ENCODE data around the gene STAM2.
A peak's percentile ranks its signal among the peaks of the same experiment; 100 is the strongest.
"Not testable (repeated sequence)": the region's sequence is repeated elsewhere in the genome, so short reads cannot be mapped to it uniquely, and the experiment has no call there.

The STAM2 gene

DNA sequence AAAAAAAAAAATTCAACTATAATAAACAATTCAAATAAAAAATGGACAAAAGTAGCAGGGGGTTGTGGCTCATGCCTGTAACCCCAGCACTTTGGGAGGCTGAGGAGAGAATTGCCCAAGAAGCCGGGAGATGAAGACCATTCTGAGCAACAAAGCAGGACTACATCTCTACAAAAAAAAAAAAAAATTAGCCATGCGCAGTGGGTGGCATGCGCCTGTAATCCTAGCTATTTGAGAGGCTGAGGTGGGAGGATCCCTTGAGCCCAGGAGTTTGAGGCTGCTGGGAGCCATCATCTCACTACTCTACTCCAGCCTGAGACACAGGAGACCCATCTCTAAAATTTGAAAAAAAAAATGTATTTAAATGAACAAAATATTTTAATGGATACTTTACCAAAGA is 72.3 kb downstream of the STAM2 start:
- no peak for DNase-seq

DNA sequence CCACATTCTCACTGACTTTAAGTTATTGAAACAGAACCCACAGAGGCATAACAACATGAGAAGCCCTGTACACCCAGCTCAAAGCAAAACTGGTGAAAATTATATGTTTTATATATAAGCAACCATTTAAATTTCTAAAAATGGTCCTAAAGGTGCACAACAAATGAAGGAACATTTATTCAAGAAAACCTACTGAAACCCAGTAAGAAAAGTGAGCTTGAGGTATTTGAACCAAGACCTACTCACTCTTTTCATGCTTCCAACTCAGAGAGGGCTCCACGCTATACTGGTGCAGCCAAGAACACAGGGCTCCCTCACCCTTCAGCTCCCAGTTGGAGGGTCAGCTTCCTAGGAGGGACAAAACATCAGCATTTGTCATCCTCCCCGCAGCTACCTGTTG is 74.6 kb downstream of the STAM2 start:
- DNase-seq = no peak

DNA sequence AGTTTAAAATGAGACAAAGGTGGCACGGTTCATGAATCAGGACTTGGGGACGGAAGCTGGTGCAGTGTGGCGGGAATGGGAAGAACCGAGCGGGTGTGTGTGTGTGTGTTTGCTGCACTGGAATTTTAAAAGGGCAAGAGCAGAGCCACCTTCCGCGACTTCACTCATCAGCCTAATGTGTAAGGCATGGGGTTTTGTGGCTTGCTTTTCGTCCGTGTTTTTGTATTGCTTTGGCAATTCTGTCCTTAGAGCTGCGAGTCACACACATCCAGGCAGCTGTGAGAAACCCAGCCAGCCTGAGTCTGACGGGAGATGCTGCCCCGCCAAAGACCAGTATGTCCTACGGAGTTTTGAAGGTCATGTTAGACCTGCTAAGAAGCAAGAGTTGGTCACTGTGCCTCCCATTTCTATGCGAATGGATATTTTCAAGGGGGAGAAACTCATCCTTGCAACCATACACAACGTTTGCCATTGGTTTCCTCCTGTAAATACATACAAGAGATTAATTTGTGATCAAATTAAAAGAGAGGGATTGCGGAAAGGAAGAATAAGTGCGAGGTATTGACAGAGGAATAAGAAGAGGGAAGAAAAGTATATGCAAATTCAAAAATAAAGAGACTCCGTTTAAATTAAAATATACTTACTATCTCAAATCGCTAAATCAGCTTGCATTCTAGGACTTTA is 76.1 kb downstream of the STAM2 start:
- DNase-seq = no peak

DNA sequence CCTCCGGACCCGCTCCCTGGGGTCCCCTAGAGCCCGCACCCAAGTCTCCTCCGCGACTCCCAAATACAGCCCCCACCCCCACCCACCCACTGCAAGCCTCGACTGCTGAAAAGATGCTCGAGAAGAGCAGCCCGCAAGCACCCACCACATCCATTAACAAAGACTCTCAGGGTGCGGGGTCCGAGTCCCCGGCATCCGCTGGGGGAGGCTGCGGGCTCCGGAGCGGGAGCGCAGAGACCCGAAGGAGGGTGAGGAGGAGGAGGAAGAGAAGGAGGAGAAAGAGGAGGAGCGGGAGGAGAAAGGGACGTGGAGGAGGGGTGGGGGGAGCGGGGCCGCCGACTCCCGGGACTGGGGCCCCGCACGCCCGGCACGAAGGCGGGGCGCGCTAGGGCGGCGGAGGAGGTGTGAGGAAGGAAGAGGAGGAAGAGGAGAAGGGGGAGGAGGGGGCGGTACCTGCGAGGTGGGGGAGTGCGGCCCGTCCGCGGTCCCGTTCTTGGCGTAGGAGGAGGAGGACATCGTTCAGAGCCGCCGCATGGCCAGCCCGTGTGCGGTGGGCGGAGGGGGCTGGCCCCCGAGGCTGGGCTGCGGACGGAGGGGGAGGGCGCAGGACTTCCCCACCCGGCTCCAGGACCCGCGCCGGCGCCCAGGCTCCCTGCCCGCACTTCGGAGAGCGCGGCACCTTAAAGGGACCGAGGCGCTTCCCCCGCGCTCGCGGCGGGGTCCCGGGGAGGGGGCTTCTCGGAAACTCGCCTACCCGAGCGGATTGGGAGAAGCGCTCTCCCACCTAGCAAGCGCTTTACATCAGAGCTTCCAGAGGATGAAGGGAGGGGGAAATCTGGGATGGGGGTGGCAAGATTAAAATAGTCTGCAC is 76.8 kb downstream of the STAM2 start, which contains the start of gene CACNB4:
Gene CACNB4 (minus strand): TSS at position 549 of the 871 bp plus-strand sequence.
- no peak for DNase-seq

DNA sequence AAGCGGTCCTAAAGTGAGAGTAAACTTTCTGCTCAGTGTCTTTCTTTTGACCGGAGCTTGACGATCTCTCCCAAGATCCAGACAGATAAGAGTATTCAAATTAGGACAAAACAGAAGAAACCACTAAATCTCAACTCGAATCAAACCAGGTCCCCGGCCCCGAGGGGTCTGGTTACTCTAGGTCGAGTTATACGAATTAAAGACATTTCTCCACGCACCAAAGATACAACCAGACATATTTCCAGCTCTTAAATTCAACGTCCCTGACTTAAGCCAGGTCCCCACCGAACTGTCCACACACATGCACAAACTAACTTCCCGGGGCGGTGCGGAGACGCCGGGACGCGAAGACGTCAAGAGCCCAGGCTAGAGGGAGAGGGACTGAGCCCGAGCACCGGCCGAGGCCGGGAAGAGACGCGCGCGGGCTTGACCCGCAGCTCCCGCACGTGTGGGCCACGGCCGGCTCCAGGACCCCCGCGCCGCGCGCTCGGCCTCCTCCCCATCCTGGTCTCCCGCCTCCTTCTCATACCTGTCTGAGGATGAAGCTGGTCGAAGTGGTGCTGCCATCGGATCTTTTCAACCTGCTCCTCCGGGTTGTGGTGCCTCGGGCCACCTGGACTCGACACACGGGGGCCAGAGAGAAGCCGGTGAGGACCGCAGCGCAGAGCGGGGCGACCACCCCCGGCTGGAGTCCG is 77.6 kb downstream of the STAM2 start:
- DNase-seq = no peak

DNA sequence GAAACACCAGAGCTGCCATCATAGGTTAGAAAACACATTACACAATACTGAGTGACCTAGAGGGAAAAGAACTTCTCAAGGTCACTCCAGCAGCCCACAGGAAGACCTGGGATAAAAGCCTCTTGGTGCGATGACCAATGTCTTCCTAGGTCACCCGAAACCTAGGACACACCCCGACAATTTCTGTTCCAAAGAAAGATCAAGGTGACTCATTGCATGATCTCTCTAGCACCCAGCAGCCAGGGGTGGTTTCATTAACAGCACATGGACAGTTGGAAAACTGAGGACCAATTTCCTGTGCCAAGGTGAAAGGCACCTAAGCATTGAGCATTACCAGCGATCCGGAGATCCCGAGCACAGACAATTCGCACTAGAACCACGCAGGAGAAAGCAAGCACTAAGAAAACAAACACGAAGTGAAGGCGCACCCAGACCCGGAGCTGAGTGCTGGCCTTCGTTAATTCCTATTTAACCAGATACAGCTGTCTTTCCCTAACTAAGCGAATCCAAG is 78.2 kb downstream of the STAM2 start:
- DNase-seq = no peak

DNA sequence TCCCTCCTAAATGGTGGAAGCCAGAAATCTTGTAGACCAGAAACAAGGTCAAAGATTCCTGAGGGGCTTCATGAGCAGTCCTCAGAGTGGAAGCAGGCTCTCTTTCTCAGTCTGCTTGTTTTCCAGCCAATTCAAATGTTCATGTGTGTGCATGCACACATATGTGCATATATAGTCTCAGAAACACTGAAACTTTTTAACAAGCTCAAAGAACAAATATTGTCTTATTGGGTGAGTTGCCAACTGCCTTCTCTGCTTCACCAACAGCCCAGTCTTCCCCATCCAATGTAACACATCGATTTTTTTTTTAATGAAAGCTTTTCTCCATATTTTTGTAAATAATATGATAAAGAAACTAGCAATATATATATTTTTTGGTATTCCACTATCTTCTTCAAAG is 80.4 kb downstream of the STAM2 start:
- DNase-seq = no peak

DNA sequence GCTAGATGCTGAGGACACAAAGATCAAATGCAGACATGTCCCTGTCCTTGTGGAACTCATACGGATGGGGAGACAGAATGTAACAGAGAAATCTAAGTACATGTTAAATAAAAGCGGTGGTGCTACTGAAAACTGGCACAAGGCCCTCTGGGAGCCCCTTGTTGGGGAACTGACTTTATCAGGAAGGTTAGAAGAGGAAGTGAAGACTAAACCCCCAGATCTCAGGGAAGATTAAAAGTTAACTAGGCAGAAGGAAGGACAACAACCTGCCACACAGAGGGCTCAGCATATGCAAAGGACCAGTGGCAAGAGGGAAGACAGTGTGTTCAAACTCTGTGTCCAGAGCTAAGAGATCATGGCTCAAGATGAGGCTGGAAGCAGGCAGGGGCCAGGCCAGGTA is 81.5 kb downstream of the STAM2 start:
- no peak for DNase-seq

DNA sequence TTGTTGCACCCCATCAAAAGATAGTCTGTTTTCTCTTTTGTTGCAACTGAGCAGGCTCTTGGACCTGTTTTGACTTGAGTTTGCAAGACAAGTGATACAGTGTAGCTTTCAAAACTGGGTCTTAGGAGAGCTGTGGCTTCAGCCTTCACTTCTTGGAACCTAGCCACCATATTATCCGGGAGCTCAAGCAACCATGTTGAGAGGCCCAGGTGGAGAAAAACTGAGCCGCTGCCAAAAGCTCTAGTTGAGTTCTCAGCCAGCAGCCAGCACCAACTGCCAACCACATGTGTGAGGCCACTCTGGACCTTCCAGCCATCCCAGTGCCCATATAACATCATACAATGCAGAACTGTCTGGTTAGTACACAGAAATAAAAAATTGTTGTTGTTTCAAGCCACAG is 82.1 kb downstream of the STAM2 start:
- peak; percentile 67 for DNase-seq

DNA sequence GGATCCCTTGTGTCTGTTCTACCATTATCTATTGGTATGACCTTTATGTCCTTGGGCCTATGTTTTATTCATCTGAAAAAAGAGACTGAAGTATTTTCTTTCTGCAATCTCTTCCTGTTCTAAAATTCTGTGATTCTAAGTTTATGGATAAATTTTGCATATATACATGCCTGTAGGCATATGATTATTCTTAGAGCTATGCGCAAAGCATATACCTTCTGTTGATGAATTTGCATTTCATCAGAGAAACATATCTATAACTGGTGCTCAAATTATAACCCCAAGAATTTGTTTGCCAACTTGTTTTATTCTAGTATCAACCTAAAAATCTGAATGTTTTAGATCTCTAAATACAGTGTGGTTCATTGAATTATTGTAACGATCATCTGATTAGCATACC is 83.5 kb downstream of the STAM2 start:
- DNase-seq = no peak

DNA sequence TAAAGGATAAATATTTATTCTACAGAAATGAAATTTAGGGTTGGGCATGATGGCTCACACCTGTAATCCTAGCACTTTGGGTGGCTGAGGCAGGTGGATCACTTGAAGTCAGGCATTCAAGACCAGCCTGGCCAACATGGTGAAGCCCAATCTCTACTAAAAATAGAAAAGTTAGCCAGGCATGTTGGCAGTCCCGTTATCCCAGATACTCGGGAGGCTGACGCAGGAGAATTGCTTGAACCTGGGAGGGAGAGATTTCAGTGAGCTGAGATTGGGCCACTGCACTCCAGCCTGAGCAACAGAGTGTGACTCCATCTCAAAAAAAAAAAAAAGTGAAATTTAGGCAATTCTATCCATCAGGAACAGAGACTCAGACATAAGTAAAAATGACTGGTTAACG is 84.8 kb downstream of the STAM2 start:
- not testable (repeated sequence) for DNase-seq

DNA sequence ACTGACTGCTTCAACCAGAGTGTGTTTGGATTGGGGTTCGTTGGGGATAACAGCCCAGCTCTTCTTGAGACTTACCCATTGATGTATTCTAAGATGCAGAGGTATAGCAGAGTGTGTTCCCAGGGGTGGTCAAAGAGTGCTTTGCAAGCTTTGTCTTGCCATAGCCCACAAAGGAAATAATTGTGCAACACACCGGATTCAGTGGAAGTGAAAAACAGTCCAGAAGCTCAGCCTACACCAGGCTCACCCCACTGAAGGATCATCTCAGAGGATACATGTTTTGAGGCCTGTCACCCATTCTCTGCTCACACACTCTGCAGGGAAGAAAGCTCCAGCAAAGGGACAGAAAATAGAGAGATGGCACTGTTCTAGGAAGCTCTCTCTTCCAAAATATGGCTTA is 86.3 kb downstream of the STAM2 start:
- DNase-seq = no peak

DNA sequence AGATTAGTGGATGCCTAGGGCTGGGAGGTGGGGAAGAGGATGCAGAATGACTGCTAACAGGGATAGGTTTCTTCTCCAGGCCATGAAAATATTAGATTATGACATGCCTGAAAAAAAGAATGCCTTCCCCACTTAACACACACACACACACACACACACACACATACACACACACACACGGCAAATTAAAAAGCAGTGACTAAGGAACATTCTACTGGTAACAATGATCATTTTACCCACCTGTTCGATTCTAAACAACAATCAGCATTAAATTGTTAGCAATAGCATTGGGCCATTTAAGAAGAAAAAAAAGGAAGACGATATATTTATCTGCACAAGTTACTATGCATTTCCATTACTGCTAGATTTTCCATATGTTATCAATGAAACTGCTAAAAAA is 87.6 kb downstream of the STAM2 start:
- no peak for DNase-seq

DNA sequence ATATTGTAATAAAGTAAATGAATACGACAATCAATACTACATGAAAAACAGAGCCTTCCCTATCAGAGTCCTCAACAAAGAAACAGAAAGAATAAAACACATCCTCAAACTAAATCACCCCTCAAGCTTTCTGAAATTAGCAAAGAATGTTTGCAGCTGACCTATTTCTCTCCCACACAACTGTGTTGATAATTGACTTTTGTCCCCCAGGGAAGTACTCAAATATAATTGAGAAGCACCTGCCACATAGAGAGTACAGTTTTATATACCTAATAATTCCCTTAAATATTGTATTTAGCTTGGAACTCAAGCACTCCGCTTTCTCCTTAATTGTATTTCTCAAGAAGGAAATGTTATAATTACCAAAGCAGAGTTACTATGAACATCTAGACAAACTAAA is 89.3 kb downstream of the STAM2 start:
- DNase-seq = no peak

DNA sequence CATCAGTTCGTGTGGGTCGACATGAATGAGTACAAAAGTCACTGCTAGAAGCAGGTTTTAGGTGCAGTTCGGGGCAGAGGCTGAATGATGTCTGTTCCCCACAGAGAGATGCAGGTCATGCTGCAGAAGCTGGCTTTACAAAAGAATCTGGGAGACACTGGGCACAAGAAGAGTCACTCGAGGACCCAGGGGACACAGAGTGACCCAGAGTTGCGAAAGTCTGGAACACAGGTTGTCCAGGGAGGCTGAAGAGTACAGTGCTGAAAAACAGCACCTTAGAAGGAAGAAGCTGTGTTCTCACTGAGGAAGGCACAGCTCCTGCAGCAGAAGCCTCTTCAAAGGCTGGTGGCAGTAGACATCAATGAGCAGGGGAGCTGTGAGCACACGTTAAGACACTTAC is 91.5 kb downstream of the STAM2 start:
- DNase-seq = no peak

DNA sequence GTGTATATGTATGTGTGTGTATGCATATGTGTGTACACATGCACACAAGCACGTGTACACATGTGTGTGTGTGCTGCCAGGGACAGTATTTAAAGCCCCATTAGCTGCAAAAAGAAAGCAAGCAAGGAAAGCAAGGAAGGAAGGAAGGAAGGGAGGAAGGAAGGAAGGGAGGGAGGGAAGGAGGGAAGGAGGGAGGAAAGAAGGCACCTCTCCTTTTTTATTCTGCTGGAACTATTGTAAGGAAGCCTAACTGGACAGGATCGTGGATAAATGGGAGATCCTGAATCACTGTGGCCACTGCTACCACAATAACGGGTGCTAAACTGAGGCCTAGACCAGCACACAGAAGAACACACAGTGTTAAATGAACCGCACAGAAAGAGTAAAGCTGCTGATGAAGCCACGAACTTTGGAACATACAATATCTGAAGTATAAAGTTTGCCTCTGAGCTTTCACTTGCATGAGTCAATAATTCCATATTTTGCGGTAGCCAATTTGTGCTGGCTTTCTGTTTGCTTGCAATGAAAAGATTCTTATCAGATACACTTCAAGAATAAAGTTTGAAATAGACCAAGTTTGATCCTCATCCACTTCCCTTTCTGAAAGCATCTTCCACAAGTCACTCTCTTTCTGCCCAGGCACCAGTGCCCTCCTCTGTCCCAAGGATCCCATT is 92.2 kb downstream of the STAM2 start:
- DNase-seq = no peak

DNA sequence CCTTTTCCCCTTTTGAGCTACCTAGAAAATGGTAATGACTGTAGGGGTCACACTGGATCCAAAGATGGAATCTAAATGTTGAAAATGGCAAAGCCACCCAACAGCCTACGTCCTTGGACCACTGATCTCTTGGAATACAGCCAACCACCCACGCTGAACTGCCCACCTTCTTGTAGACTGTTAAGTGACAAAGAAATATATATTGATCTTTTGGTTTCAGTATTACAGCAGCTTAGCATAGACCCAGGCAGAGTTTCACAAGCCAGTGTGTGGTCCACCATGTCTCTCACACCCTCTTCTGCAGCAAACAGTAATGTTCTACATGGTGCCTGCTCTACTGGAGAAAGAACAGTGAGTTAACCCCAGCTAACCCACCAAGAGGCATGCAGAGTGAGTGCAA is 96.9 kb downstream of the STAM2 start:
- no peak for DNase-seq

DNA sequence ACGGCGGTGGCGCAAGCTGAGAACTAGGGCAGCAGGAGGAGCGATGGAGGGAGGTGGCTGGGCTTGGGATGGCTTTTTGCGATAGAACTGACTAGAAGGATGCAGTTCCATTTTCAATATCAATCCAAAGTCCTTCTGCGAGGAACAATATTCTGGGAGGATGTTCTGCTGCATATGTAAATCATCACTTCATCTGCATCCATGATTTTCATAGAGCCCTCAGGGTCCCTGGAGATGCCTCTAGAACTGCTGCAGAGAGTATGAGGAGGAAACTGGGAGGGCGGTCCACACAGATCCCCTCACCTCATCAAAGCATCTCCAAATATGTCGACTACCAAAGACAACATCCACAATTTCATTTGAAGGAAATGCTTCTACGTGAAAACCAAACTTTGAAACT is 97.5 kb downstream of the STAM2 start:
- DNase-seq = no peak

DNA sequence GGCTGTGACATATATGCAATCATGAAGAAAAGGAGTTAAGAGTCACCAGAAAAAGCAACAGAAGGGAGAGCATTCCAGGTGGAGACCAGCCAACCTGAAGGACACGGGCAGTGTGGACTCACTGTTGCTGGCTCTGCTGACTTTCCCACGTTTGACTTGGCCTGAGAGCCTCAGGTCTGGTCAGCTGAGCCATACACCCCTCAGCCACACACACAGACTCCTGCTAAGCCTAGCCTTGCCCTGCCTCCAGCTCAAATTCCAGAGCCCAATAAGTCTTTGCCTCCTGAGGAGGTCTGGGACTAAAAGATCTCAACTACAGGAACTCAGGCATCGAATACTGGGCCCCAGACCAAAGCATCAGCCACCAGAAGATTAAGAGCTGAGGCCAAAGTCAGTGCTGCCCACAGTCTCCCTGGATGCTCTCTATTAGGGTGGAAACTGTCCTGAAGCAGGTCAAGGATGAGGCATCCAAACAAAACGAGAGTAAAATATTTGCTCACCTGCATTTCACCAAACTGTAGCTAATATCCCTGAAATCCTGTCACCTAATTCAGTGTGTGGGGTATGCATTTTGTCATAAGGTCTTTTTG is 100.0 kb downstream of the STAM2 start:
- DNase-seq = no peak

DNA sequence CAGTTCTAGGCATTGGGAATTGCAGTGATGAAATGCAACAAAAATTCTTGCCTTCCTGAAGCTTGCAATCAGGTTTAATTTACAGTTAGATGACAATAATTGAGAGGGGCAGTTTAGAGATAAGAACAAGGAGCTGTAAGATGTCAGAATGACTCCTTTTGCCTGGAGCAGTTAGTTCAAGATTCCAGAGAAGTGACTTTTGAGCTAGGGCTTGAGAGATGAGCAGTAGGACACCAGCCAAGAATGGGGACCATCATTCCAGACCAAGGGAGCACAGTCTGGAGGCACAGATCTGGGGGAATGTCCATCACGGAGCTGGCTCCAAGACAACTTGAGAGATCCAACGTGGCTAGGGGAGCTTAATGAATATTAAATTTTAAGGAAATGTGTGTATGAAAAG is 103.6 kb downstream of the STAM2 start:
- no peak for DNase-seq

DNA sequence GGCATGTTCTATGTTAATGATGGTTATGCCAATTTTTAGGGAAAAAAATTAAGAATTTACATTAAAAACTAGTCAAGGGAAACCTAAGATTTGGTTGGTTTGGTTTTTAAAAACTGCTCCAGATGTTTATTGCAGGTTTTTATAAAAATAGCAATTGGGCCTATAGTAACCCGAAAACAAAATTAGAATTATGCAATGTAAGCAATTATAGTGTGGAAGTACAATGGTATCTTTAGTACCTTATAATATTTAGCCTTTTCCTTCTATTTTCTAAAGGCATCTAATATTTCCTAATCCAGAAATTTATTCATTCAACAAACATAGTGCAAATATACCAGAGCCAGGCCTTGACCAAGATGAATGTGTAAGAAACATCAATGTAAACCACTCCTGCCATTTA is 104.0 kb downstream of the STAM2 start:
- DNase-seq = no peak

DNA sequence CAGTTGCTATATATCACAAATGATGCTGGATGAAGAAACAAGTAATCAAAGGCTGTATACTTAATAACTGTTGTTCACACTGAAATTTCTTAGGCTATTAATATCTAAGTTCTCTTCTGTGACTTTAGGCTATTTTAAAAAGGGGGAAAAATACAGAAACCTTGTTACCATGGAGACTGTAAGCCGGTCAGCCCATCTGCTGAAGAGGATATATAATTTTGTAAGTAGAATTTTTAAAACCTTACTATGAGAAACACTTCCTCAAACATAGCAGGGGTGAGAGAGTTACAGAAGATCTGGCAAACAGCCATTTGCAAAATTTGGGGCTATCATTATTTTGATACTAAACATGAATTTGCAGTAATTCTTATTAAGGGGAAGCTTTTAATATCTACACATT is 104.5 kb downstream of the STAM2 start:
- no peak for DNase-seq

DNA sequence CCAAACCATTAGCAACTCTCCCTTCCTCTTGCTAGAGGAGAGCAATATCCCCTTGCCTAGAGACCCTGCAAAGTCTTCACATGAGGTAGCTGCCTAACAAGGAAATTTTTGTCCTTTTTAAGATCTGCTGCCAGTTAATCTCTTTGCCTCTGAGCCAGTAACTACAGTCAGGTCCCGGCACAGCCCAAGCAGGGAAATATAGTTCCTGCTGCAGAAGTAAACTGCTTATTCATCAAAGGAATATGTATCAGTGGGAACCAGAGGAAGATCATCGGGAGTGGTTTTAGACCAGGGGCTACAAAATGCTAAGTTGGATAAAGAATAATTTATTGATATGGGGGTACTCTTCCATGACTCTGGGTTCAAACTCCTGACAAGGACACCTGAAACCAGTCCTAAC is 107.3 kb downstream of the STAM2 start:
- DNase-seq = no peak

Data from NCI-H1092 treated with DMSO at 0.1 percent for 48 hours (cell line).